ENCODE results near the gene EXOC1. TPM values are rescaled to one million over a fixed set of nuclear protein-coding genes. Genes with fewer than 3 reads are reported as not detected.
A peak's percentile ranks its signal among the peaks of the same experiment; 100 is the strongest.
"Not testable (repeated sequence)": the region's sequence is repeated elsewhere in the genome, so short reads cannot be mapped to it uniquely, and the experiment has no call there.

Gene EXOC1
- total RNA-seq, 1 experiment from 2014 or later = 21.2 TPM

GRCh38 chr4:55840956-55841355 is 12.5 kb upstream of the EXOC1 start:
- no peak overlapping the region for H4K8ac ChIP-seq (replicated peaks; ENCODE audit: insufficient read length, low read depth, low read length)
- no peaks in the 10 kb centered on the region for H3K9me3 ChIP-seq (ENCODE audit: control insufficient read depth, low read depth, low read length)
- H3K4me1 Mint-ChIP-seq = peaks cover 10% of the 10 kb centered on the region in 2 experiments
- no peaks in the 10 kb centered on the region for H3K79me1 ChIP-seq (ENCODE audit: insufficient read depth, low read depth, low read length, poor library complexity, severe bottlenecking)
- no peak overlapping the region for H3K27ac ChIP-seq (ENCODE audit: insufficient read length, low read depth, low read length)
- H3K18ac ChIP-seq (ENCODE audit: insufficient read length, low read depth, low read length) = no peak overlapping the region
- H4K91ac ChIP-seq (ENCODE audit: insufficient read length, low read depth, low read length) = no peak overlapping the region
- no peak overlapping the region for H2AK5ac ChIP-seq (ENCODE audit: insufficient read length, low read length)
- H2AFZ ChIP-seq (ENCODE audit: low read length) = no peak overlapping the region
- DNase-seq = no peak
- no peak overlapping the region for H3K14ac ChIP-seq (ENCODE audit: insufficient read depth, low read length)
- H3K79me2 ChIP-seq (ENCODE audit: insufficient read depth, low read length) = no peaks in the 10 kb centered on the region
- no peaks in the 10 kb centered on the region for H3K4me1 ChIP-seq (ENCODE audit: insufficient read depth, low read length)
- peaks cover 8% of the 10 kb centered on the region; the same call in 1 of the 2 replicates for H3K27me3 Mint-ChIP-seq (ENCODE audit: low read depth)
- no peaks in the 10 kb centered on the region for H3K27me3 ChIP-seq (ENCODE audit: insufficient read depth, low read length)
- H2BK120ac ChIP-seq (ENCODE audit: low read depth, low read length, poor library complexity, severe bottlenecking) = no peak overlapping the region
- WGBS (ENCODE audit: extremely low coverage, insufficient read length, low lambda C conversion rate) = no CpG with 5 or more reads among the region's 1 CpG
- H3T11ph ChIP-seq (ENCODE audit: low read length) = no peak overlapping the region
- no peak overlapping the region for H3K56ac ChIP-seq (ENCODE audit: insufficient read length, low read depth, low read length)
- no peaks in the 10 kb centered on the region for H4K20me1 ChIP-seq (ENCODE audit: control insufficient read depth, insufficient read depth, insufficient read length)
- TF ChIP-seq CTCF (conservative IDR thresholded peaks at IDR 0.05) = no peak
- H2BK12ac ChIP-seq (ENCODE audit: insufficient read length, low read depth, low read length) = no peak overlapping the region
- H3K23me2 ChIP-seq (ENCODE audit: insufficient read length, low read depth, low read length, poor library complexity, severe bottlenecking) = no peaks in the 10 kb centered on the region
- no peak overlapping the region for H3K4ac ChIP-seq (ENCODE audit: low read depth, low read length)
- no peak overlapping the region for H2BK15ac ChIP-seq (ENCODE audit: low read depth, low read length)
- H3K9me3 Mint-ChIP-seq = peaks cover 15 to 18% of the 10 kb centered on the region in 2 experiments; a peak in 4 of 5 replicates
- no peak overlapping the region for H3K4me2 ChIP-seq (ENCODE audit: insufficient read depth, insufficient read length, low read length)
- H2BK5ac ChIP-seq (ENCODE audit: insufficient read length, low read length) = no peak overlapping the region
- no peak overlapping the region for H3K9ac ChIP-seq (ENCODE audit: extremely low read depth, insufficient read length, low read length)
- no peak overlapping the region for H3K23ac ChIP-seq (ENCODE audit: insufficient read length, low read depth, low read length)
- no peak overlapping the region for H2BK20ac ChIP-seq (ENCODE audit: low read depth, low read length, poor library complexity, severe bottlenecking)
- H3K27ac Mint-ChIP-seq = no peak overlapping the region
- peaks cover 0 to 14% (median 2%) of the 10 kb centered on the region in 3 experiments; a peak in 4 of 7 replicates for H3K36me3 Mint-ChIP-seq (ENCODE audit: insufficient read depth in 1 of 3, low read depth in 3 of 3)
- H3K4me3 Mint-ChIP-seq = no peak overlapping the region
- no peak overlapping the region for H4K5ac ChIP-seq (ENCODE audit: insufficient read length, low read depth, low read length)

- not testable (repeated sequence) for H4K91ac ChIP-seq (ENCODE audit: insufficient read length, low read depth, low read length); H3K27ac ChIP-seq (ENCODE audit: insufficient read length, low read depth, low read length); H4K5ac ChIP-seq (ENCODE audit: insufficient read length, low read depth, low read length); H3K4ac ChIP-seq (ENCODE audit: low read depth, low read length); H2BK12ac ChIP-seq (ENCODE audit: insufficient read length, low read depth, low read length); H2BK120ac ChIP-seq (ENCODE audit: low read depth, low read length, poor library complexity, severe bottlenecking); H3K79me2 ChIP-seq (ENCODE audit: insufficient read depth, low read length); H3K27me3 Mint-ChIP-seq (ENCODE audit: low read depth); H2BK20ac ChIP-seq (ENCODE audit: low read depth, low read length, poor library complexity, severe bottlenecking); H3K23ac ChIP-seq (ENCODE audit: insufficient read length, low read depth, low read length); H3K23me2 ChIP-seq (ENCODE audit: insufficient read length, low read depth, low read length, poor library complexity, severe bottlenecking); H3K79me1 ChIP-seq (ENCODE audit: insufficient read depth, low read depth, low read length, poor library complexity, severe bottlenecking); H4K20me1 ChIP-seq (ENCODE audit: control insufficient read depth, insufficient read depth, insufficient read length); H3K14ac ChIP-seq (ENCODE audit: insufficient read depth, low read length); H2AFZ ChIP-seq (ENCODE audit: low read length); H3T11ph ChIP-seq (ENCODE audit: low read length); H3K4me1 ChIP-seq (ENCODE audit: insufficient read depth, low read length); H4K8ac ChIP-seq (replicated peaks; ENCODE audit: insufficient read length, low read depth, low read length); H2AK5ac ChIP-seq (ENCODE audit: insufficient read length, low read length); DNase-seq; H2BK5ac ChIP-seq (ENCODE audit: insufficient read length, low read length); H3K56ac ChIP-seq (ENCODE audit: insufficient read length, low read depth, low read length); H3K27me3 ChIP-seq (ENCODE audit: insufficient read depth, low read length); H2BK15ac ChIP-seq (ENCODE audit: low read depth, low read length); H3K9me3 ChIP-seq (ENCODE audit: control insufficient read depth, low read depth, low read length)
- Mint-ChIP-seq H3K27ac (peak overlapping the region; percentile 65 to 97 (median 88); a peak in 5 of 7 replicates), H3K36me3 (ENCODE audit: insufficient read depth in 1 of 3, low read depth in 3 of 3) (peaks cover 0 to 14% (median 2%) of the 10 kb centered on the region in 3 experiments; a peak in 4 of 7 replicates), H3K4me1 (peaks cover 10% of the 10 kb centered on the region in 2 experiments), H3K4me3 (peak overlapping the region; percentile 71 to 74), H3K9me3 (peaks cover 15 to 18% of the 10 kb centered on the region in 2 experiments; a peak in 4 of 5 replicates)
- no CpG with 5 or more reads among the region's 22 CpGs for WGBS (ENCODE audit: extremely low coverage, insufficient read length, low lambda C conversion rate)
- peak overlapping the region; percentile 7 for H3K9ac ChIP-seq (ENCODE audit: extremely low read depth, insufficient read length, low read length)
- peak overlapping the region; percentile 78 for H3K18ac ChIP-seq (ENCODE audit: insufficient read length, low read depth, low read length)
- peak overlapping the region; percentile 28 for H3K4me2 ChIP-seq (ENCODE audit: insufficient read depth, insufficient read length, low read length)
Measured at GRCh38 chr4:55841373-55842239, 11.8 kb upstream of the EXOC1 start.
